Activated T-cell treated with anti-CD3 and anti-CD28 coated beads for 24 hours (primary cell): ENCODE measurements around the gene UNC5B.

Experiments
- DNase-seq: peaks from one replicate; pipeline ENCODE4 v3.0.0-alpha.2; 2020; ENCODE audit warnings: low read depth

The UNC5B gene

GRCh38 chr10:71300555-71301370 lies 88.4 kb downstream of the UNC5B start:
- no peak for DNase-seq

- DNase-seq: no peak
Observed at GRCh38 chr10:71301371-71301916, 89.1 kb downstream of the UNC5B start.

- DNase-seq: no peak
Observed at GRCh38 chr10:71302451-71302850, 90.1 kb downstream of the UNC5B start.

GRCh38 chr10:71302874-71303568 lies 90.7 kb downstream of the UNC5B start:
- no peak for DNase-seq

GRCh38 chr10:71303569-71303907 lies 91.2 kb downstream of the UNC5B start:
- no peak for DNase-seq

GRCh38 chr10:71304914-71305313 lies 92.5 kb downstream of the UNC5B start:
- DNase-seq: no peak

GRCh38 chr10:71306979-71307378 lies 94.6 kb downstream of the UNC5B start:
- DNase-seq: no peak

- DNase-seq: no peak
Observed at GRCh38 chr10:71307469-71308085, 95.2 kb downstream of the UNC5B start.

GRCh38 chr10:71308244-71308643 lies 95.9 kb downstream of the UNC5B start:
- no peak for DNase-seq

GRCh38 chr10:71308985-71309384 lies 96.6 kb downstream of the UNC5B start:
- DNase-seq: no peak

- DNase-seq: no peak
Observed at GRCh38 chr10:71309919-71310318, 97.5 kb downstream of the UNC5B start.

- no peak for DNase-seq
Observed at GRCh38 chr10:71312220-71312619, 99.8 kb downstream of the UNC5B start.

GRCh38 chr10:71312811-71313789 lies 100.7 kb downstream of the UNC5B start:
- no peak for DNase-seq

GRCh38 chr10:71314028-71314693 lies 101.8 kb downstream of the UNC5B start:
- peak; percentile 37 for DNase-seq

- no peak for DNase-seq
Observed at GRCh38 chr10:71314694-71315225, 102.4 kb downstream of the UNC5B start.

- DNase-seq: no peak
Observed at GRCh38 chr10:71316056-71316785, 103.9 kb downstream of the UNC5B start.

- no peak for DNase-seq
Observed at GRCh38 chr10:71316786-71317160, 104.4 kb downstream of the UNC5B start.

- no peak for DNase-seq
Observed at GRCh38 chr10:71317739-71318138, 105.4 kb downstream of the UNC5B start.

GRCh38 chr10:71319042-71319799 lies 106.9 kb downstream of the UNC5B start, which contains the start of gene SLC29A3:
Gene SLC29A3 (plus strand): TSS chr10:71319259. CDS start chr10:71319310, 51 bp downstream.
- DNase-seq: peak; percentile 84
